PC-3 (cell line): ENCODE measurements around the gene PLG. TPM values are rescaled to one million over a fixed set of nuclear protein-coding genes. Genes with fewer than 3 reads are reported as not detected.
"Not testable (repeated sequence)": the region's sequence is repeated elsewhere in the genome, so short reads cannot be mapped to it uniquely, and the experiment has no call there.

Experiments
- ATAC-seq: fragments of 200-7000 bp; cut with Tn5 transposase; 2 replicates; pipeline ENCODE4 v1.9.1; 2020; ENCODE audit warnings: mild to moderate bottlenecking, moderate library complexity
- BruUV-seq: library from RNA; stranded (reverse); fragments of 400-500 nt; replicated peaks from 2 replicates; lab custom pipeline; 2021; lab: Mats Ljungman, UMichigan
- CTCF ChIA-PET: fragments of 300-600 bp; sonication (Branson Sonifier 250); formaldehyde crosslinking; loops from one replicate; lab custom pipeline; 2022; ENCODE audit warnings: antibody characterized with exemption; lab: Charles Lee
- POLR2A ChIA-PET: fragments of 300-600 bp; sonication (Branson Sonifier 250); formaldehyde crosslinking; loops from one replicate; lab custom pipeline; 2022; ENCODE audit warnings: antibody characterized with exemption; ENCODE audit not compliant: unreplicated experiment; lab: Charles Lee
- DNase-seq: peaks from one replicate; pipeline ENCODE4 v3.0.0-alpha.2; 2015
- H2AFZ ChIP-seq: fragments of 300-600 bp; sonication (generic); 2 replicates; pipeline ENCODE4 v1.6.0; 2016; ENCODE audit warnings: antibody characterized with exemption, low read length
- H3F3A ChIP-seq: fragments of 300-600 bp; sonication (generic); one replicate; pipeline ENCODE4 v1.6.0; 2017; ENCODE audit warnings: antibody characterized with exemption, low read length, control low read depth, mild to moderate bottlenecking; ENCODE audit not compliant: unreplicated experiment
- H3K27ac ChIP-seq: fragments of 300-600 bp; sonication (generic); 2 replicates; pipeline ENCODE4 v1.5.1; 2016; ENCODE audit warnings: mild to moderate bottlenecking, low read length
- H3K27me3 ChIP-seq: fragments of 300-600 bp; sonication (generic); 2 replicates; pipeline ENCODE4 v1.6.1; 2016; ENCODE audit warnings: low read length, mixed read lengths
- H3K36me3 ChIP-seq: fragments of 300-600 bp; sonication (generic); 2 replicates; pipeline ENCODE4 v1.6.1; 2016; ENCODE audit warnings: low read depth, mixed run types, low read length, mixed read lengths
- H3K4me1 ChIP-seq: fragments of 300-600 bp; sonication (generic); 2 replicates; pipeline ENCODE4 v1.5.1; 2016; ENCODE audit warnings: low read length; ENCODE audit not compliant: insufficient read depth
- H3K4me2 ChIP-seq: fragments of 300-600 bp; sonication (generic); 2 replicates; pipeline ENCODE4 v1.6.0; 2016; ENCODE audit warnings: low read length
- H3K4me3 ChIP-seq: fragments of 300-600 bp; sonication (generic); 2 replicates; pipeline ENCODE4 v1.5.1; 2016; ENCODE audit warnings: mild to moderate bottlenecking, low read length, mixed read lengths
- H3K79me2 ChIP-seq: fragments of 300-600 bp; sonication (generic); 2 replicates; pipeline ENCODE4 v1.6.1; 2017; ENCODE audit warnings: low read length, mixed read lengths
- H3K9ac ChIP-seq: fragments of 300-600 bp; sonication (generic); 2 replicates; pipeline ENCODE4 v1.6.0; 2016; ENCODE audit warnings: mild to moderate bottlenecking, low read length
- H3K9me2 ChIP-seq: fragments of 300-600 bp; sonication (generic); replicated peaks from 2 replicates; pipeline ENCODE4 v1.6.1; 2016; ENCODE audit warnings: mixed run types, low read length, mixed read lengths
- H3K9me3 ChIP-seq: fragments of 300-600 bp; sonication (generic); 2 replicates; pipeline ENCODE4 v1.6.1; 2016; ENCODE audit warnings: low read length, mixed read lengths
- H4K20me1 ChIP-seq: fragments of 300-600 bp; sonication (generic); 2 replicates; pipeline ENCODE4 v1.6.1; 2016; ENCODE audit warnings: low read length, mixed read lengths
- EZH2 ChIP-seq: fragments of 300-600 bp; sonication (generic); IDR thresholded peaks from one replicate; pipeline ENCODE4 v1.6.1; 2017; ENCODE audit warnings: antibody characterized with exemption, mild to moderate bottlenecking, low read length; ENCODE audit not compliant: unreplicated experiment
- EZH2phosphoT487 ChIP-seq: fragments of 300-600 bp; sonication (generic); IDR thresholded peaks from 2 replicates; pipeline ENCODE4 v1.6.1; 2018; ENCODE audit warnings: mild to moderate bottlenecking, antibody characterized with exemption, low read length, borderline replicate concordance
- intact Hi-C: fragments of 100-400 bp; cut with micrococcal nuclease; formaldehyde crosslinking; loops from 2 replicates; pipeline ENCODE4 v1.9.0; 2023
- total RNA-seq: library from RNA; depleted of rRNA; stranded (reverse); fragments of >200 nt; gene quantifications from 2 replicates; pipeline ENCODE4 v1.2.3, GENCODE V29; 2014
- TF ChIP-seq, protein P1 (sequence below): fragments of 300-600 bp; sonication (generic); conservative IDR thresholded peaks from 2 replicates; pipeline ENCODE4 v1.5.1; 2017; ENCODE audit warnings: antibody characterized with exemption, low read depth, mild to moderate bottlenecking, low read length

Gene PLG
- total RNA-seq, 1 experiment from 2014 or later: not detected

DNA sequence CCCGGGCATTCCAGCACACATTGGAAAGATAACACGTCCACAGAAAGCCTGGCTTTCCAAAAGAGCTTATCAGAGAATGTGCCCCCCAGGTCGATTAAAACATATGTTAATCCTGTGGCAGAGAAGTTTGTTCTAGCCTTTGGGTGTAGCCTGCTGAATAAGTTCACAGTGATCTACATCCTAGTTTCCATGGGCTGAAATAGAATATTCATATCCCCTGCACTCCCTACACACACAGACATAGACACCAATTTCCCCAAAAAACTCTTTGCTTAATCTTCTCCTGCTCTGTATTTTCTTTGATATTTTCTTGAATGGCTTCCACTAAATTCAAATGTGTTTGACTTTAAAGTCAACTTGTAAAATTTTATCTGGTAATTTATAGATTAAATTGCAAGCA, 39.6 kb upstream of the PLG start:
- Histone ChIP-seq H2AFZ (no peak overlapping the region), H3K9me3 (no peaks in the 10 kb centered on the region), H4K20me1 (no peaks in the 10 kb centered on the region), H3F3A (no peaks in the 10 kb centered on the region), H3K4me2 (no peak overlapping the region), H3K9ac (no peak overlapping the region), H3K27me3 (peaks cover 30% of the 10 kb centered on the region), H3K27ac (no peak overlapping the region), H3K9me2 (no peaks in the 10 kb centered on the region), H3K79me2 (no peaks in the 10 kb centered on the region), H3K36me3 (no peaks in the 10 kb centered on the region), H3K4me3 (no peak overlapping the region), H3K4me1 (no peaks in the 10 kb centered on the region)
- CTCF ChIA-PET: no interaction called here
- TF ChIP-seq EZH2phosphoT487 (no peak), EZH2 (no peak)
- TF ChIP-seq, protein P1, sequence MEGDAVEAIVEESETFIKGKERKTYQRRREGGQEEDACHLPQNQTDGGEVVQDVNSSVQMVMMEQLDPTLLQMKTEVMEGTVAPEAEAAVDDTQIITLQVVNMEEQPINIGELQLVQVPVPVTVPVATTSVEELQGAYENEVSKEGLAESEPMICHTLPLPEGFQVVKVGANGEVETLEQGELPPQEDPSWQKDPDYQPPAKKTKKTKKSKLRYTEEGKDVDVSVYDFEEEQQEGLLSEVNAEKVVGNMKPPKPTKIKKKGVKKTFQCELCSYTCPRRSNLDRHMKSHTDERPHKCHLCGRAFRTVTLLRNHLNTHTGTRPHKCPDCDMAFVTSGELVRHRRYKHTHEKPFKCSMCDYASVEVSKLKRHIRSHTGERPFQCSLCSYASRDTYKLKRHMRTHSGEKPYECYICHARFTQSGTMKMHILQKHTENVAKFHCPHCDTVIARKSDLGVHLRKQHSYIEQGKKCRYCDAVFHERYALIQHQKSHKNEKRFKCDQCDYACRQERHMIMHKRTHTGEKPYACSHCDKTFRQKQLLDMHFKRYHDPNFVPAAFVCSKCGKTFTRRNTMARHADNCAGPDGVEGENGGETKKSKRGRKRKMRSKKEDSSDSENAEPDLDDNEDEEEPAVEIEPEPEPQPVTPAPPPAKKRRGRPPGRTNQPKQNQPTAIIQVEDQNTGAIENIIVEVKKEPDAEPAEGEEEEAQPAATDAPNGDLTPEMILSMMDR: no peak
- ATAC-seq (no peak), DNase-seq (no peak)
- POLR2A ChIA-PET: no interaction called here
- intact Hi-C loops: no loop called here
- no TSS peak for BruUV-seq

GRCh38 chr6:160662842-160663241, 39.2 kb upstream of the PLG start:
- Histone ChIP-seq H3K9me2 (no peaks in the 10 kb centered on the region), H3K36me3 (no peaks in the 10 kb centered on the region), H4K20me1 (no peaks in the 10 kb centered on the region), H3K4me2 (no peak overlapping the region), H3K4me1 (no peaks in the 10 kb centered on the region), H3K4me3 (no peak overlapping the region), H3K27ac (no peak overlapping the region), H2AFZ (no peak overlapping the region), H3K79me2 (no peaks in the 10 kb centered on the region), H3F3A (no peaks in the 10 kb centered on the region), H3K9me3 (no peaks in the 10 kb centered on the region), H3K27me3 (peaks cover 30% of the 10 kb centered on the region), H3K9ac (no peak overlapping the region)
- ChIA-PET POLR2A (no interaction called here), CTCF (no interaction called here)
- BruUV-seq: no TSS peak
- intact Hi-C loops: no loop called here
- DNase-seq: no peak
- ATAC-seq: no peak
- TF ChIP-seq EZH2phosphoT487 (no peak), EZH2 (no peak)
- TF ChIP-seq, protein P1: no peak

- H3K4me1 ChIP-seq, BruUV-seq, H4K20me1 ChIP-seq, H3K27ac ChIP-seq, H2AFZ ChIP-seq, POLR2A ChIA-PET, H3K4me3 ChIP-seq, H3K9me2 ChIP-seq, CTCF ChIA-PET, ATAC-seq, intact Hi-C loops, DNase-seq, H3K9ac ChIP-seq, H3K36me3 ChIP-seq, H3K9me3 ChIP-seq, H3K4me2 ChIP-seq, H3F3A ChIP-seq, H3K79me2 ChIP-seq: not testable (repeated sequence)
- peaks cover 30% of the 10 kb centered on the region for H3K27me3 ChIP-seq
These were observed 37.8 kb upstream of the PLG start, which contains the start of gene LPA for GRCh38 chr6:160664198-160664597. TSS of gene LPA (minus strand) at chr6:160664275. CDS start at chr6:160664214, 61 bp downstream.
